Dermis microvascular lymphatic vessel endothelial cell (primary cell): Measurements from ENCODE around the gene BAG5. TPM values are rescaled to one million over a fixed set of nuclear protein-coding genes. Genes with fewer than 3 reads are reported as not detected.
A peak's percentile ranks its signal among the peaks of the same experiment; 100 is the strongest.
"Not testable (repeated sequence)": the region's sequence is repeated elsewhere in the genome, so short reads cannot be mapped to it uniquely, and the experiment has no call there.

Experiments
- DNase-seq, 2 donors: peaks; one replicate each; pipeline versions ENCODE4 v3.0.0 to v3.0.0-alpha.2; 2010; ENCODE audit warnings: low read depth in 2 of 2
- total RNA-seq: library from RNA; depleted of rRNA; stranded (reverse); fragments of >200 nt; gene quantifications from 2 replicates; pipeline ENCODE4 v1.2.1, GENCODE V29; 2014

The BAG5 gene
- total RNA-seq, 1 donor from 2014 or later, result 26.8 TPM

DNA sequence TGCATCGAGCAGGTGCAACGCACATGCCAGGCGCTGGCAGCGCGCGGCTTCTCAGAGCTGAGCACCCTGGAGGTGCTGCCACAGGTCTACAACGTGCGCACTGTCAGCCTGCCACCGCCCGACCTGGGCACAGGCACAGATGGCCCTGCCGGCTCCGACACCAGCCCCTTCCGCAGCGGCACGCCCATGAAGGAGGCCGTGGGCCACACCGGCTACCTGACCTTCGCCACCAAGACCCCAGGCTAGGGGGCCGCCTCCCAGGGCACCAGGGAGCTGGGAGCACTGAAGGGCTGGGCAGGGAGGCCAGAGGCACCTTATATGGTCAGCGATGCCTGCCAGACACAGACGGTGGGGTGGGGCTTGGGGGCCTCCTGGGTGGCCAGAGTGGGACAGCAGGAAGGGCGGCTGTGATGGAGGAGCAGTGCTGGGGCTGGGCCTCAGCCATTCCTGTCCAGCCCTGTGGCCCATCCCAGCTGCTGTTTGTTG, 27.8 kb downstream of the BAG5 start:
- no peak for DNase-seq

DNA sequence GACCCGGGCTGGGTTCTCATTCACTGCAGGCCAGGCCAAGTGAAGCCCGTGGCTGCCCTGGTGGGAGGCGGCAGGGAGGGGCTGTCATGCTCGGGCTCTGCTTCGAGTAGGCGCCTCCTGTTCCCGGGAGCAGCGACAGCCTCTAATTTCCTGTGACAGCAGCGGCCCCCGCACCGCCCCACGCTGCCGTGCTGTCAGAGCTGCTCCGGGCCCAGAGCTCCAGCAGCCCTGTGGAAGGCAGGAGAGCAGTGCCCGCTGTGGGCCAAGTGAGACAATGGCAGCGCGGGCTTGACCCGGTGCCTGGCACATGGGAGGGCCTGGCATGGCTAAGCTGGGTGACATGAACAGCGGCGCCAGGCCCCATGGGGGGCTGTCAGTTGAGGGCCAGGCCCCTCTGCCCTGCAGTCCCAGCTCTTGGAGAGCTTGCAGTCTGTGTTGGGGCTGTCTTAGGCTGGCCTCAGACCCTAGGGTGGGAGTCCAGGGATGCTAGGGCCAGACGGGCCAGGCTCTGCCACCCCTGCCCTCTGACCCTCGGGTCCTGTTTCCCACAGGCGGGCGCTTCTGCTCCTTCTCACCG, 28.4 kb downstream of the BAG5 start:
- no peak for DNase-seq

DNA sequence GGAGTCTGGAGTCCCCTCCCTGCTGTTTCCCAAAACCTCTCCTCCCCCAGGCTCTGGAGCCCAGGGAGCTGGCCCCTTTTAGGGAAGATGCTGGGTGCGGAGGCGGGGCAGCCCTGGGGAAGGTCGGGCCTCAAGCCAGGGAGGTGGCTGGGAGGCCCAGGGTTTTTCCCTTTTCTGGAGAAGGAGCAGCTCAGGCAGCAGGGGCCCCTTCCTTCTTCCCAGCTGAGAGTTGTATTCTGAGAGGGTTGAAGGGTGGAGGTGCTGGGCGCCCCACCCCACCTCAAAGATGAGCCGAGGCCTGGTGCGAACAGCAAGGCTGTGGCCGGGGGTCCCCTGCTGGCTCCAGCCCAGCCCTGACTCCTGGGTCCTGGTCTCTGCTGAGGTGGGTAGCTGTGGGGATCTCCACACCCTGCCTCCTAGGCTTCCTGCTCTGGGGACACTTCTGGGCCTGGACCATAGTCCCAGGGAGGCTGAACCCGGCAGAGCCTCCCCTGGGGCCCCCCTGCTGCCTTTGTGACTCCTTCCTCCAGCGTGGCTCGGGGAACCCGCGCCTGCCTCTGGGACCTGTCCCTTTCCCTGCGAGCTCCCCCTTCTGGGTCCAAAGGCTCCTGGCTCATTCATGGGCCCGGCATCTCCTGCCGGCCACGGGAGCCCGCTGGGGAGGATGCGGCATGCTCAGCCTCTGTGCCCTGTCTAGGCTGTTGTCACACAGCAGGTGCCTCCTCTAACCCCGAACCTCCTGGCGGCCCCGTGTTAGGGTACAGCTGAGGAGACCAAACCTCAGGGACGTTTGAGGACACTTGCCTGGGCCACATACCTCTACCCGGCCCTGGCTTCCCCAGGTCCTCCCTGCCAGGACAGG, 29.1 kb downstream of the BAG5 start:
- no peak for DNase-seq

DNA sequence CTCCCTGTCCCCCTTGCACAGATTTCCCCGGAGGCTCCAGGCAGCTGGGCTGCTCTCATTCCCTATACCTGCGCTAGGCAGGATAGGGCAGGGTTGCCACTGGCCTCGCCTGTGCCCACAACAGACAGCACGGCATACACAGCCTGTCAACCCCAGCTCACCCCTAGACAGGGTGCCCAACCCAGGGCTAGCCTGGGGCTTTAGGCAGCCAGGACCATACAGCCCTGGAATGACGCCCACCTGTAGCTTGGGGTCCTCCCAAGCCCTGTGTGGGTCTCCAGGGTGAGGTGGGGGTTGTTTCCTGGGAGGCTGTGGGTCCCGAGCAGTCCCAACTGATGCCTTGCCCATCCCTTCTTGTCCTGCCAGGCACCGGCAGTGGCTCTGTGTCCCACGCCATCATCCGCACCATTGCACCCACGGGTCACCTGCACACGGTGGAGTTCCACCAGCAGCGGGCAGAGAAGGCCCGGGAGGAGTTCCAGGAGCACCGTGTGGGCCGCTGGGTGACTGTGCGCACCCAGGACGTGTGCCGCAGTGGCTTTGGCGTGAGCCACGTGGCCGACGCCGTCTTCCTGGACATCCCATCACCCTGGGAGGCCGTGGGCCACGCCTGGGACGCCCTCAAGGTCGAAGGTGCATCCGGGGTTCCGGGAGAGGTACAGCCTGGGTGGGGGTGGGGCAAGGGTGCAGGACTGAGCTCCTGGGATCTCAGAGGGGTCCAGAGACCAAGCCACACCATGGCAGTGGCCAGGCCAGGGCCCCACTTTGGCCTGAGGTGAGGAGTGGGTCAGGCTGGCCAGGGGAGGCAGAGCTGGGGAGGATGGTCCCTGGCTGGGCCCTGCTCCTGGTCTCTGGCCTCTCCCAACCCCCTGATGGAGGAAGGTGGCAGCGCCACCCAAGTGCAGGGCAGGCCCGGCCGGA, 30.0 kb downstream of the BAG5 start:
- no peak for DNase-seq

DNA sequence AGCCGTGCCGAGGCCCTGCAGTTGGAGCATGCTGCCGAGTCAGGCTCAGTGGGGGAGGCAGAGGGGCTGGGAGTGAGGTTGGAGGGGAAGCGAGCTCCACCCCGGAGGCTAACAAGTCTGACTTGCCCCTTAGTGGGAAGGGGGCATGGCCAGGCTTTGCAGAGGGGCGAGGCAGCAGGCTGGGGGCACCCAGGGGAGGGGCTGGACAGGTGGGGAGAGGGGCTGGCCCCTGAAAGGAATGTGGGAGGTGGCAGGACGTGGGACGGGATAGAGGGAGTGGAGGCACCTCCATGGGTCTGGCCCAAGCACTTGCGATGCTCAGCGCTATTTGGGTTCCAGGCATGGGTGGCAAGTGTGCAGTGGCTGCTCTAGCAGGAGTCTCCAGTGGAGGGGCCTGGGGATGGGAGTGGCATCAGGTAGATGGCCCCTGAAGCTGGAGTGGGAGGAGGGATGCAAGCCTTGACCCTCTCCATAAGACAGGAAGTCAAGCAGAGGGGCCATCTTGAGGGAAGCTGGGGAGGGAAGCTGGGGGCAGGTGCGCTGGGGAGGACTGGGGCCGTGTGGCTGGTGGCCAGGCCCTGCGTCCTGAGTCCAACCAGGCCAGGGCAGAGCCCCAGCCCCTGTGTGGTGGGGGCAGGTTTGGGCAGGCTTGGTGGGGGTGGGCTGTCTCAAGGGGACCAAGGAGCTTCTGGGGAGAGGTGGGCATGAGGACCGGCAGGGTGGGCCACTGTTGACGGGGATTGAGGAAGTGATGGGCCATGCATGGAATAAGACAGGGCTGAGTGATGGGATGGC, 30.8 kb downstream of the BAG5 start:
- DNase-seq, result no peak

- DNase-seq, result no peak
These were observed 31.6 kb downstream of the BAG5 start for GRCh38 chr14:103530831-103531230.

DNA sequence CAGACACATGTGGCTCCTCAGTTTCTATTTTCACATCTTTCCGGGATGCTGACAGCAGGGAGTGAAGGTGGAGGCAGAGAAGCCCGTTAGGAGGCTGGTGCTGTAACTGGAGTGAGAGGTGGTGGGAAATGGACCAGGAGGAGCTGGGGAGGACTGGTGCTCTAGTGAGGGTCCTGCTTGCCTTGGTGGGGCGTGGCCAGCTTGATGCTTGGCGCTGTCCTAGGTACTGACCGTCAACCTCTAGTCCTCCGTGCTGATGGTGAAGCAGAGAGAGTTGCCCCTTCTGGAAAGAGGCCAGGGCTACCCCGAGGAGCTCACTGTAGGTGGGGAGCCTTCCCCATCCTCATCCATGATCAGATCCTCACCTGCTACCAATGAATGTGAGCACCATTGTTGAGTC, 32.1 kb downstream of the BAG5 start:
- DNase-seq, result peak in 1 of 2 donors; percentile 47

GRCh38 chr14:103529383-103530365, 32.8 kb downstream of the BAG5 start:
- DNase-seq, result no peak

- peak; percentile 22 to 67 for DNase-seq
These were observed 33.7 kb downstream of the BAG5 start, which contains the start of gene TRMT61A for GRCh38 chr14:103528587-103529382. Gene TRMT61A, plus strand, starts transcription at chr14:103529196. Its CDS starts 783 bp downstream, at chr14:103529979.

- DNase-seq, result no peak
These were observed 34.3 kb downstream of the BAG5 start for GRCh38 chr14:103528146-103528586.

DNA sequence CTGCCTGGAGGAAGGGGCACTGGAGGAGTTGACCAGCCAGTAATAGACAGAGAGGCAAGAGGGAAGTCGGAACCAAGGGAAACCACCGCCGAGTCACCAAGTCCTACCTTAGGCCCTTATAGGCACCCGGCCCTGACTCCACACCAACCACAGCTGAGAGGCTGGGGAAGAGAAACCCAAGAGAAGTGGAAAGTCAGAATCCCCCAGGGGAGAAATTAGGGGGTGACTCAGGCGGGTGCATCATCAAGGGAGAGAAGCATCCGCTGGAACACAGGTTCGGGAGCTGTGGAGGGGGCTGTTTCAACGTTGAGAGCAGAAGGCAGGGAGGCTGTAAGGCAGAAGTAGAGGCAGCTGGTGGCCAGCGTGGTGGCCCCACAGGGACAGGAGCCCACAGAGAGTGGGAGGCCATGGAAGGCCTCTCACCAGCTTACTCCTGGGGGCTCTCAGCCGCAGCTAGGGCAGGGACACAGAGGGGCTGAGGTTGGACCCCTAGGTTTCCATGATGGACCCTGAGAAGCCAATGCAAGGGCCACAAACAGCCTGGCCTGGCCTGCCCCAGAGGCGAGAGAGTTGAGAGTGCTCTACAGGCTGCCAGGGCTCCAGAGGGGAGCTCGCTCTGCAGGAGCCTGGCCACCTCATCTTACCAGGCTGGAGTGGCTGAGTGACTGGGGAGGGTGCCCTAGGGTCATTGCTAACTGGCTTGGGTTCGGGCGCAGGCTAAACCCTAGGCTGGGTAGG, 34.9 kb downstream of the BAG5 start:
- DNase-seq, result no peak

GRCh38 chr14:103526914-103527248, 35.6 kb downstream of the BAG5 start:
- DNase-seq, result no peak

DNA sequence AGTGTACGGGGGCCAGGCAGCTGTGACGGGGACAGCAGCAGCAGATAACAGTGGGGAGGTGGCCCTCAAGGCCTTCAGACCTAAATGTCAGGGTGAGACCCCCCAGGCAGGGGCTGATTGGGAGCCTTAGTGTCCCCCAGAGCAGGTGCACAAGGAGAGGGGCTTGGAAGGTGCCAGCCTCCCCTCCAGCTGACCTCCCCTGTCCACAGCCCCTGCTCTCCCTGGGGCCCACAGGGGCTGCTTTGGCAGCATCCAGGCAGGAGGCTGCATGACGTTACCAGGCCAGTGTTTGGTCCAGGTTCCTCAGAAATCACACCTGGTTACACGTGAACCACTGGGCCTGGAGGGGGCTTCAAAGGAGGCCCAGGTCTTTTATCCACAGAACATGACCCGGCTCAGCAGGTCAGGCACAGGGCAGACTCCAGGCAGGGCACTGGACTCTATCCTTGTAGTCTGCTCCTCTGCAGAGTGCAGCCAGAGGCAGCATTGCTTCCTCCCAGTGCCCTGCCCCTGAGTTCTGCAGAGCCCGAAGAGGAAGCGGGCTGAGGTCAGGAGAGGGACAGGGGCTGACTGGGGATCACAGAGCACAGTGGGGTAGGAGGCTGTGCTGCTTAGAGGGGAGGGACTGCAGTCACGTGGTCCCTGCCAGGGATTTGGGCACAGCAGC, 36.1 kb downstream of the BAG5 start:
- DNase-seq, result no peak

- not testable (repeated sequence) for DNase-seq
These were observed 36.8 kb downstream of the BAG5 start for GRCh38 chr14:103525430-103526246.

DNA sequence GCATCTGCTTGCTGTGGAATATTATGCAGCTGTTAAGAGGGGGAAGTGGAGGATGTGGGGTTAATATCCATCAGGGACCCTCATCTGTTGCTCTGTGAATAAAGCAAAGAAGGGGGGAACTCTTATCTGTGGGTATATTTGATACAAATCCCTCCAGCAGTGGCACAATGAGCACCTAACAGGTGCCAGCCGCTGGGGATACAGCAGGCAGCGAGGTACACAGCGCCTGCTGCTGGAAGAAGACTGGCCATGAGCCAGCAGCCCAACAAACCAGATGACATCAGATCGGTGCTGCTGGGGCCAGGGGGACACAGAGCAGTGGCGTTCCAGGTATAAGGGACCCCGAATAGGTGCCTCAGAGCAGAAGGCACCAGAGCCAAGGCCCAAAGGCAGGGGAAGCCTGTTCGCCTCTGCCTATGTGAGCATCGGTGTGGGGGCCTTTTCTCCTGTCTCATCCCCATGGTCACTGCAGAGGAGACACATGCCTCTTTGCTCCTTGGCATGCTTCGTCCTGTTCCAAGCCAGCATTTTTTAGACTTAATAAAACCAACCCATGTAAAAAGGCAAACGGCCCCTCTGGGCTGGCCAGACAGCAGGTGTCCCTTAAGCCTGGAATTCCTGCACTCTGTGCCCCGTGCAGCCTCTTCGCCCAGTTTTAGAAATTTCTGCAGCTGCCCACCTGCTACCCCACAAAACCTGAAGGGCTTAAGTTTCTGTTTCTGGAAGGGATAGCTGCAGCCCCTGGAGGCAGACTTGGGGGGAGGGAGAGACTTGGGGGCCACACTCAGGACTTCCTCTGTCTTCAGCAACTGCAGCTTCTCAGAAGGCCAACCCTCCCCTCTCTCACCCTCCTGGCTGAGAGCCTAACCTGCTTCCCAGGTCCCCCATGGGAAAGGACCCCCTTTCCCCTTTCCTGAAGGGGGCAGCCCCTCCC, 38.2 kb downstream of the BAG5 start:
- DNase-seq, result no peak

DNA sequence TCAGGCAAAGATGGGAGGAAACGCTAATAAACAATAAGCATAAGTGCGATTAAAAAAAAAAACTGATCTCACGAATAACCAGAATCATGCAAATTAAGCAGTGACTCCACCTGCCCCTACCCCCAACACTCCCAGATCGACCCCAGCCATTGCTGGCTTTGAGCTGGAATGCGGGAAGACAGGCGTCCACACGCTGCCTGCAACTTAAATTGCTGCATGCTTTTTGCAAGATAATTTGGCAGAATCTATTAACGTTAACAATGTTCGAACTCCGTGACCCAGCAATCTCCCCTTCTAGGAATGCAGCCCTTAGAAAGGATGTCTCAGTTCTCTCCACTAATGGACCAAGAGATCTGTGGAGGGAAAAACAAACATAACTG, 38.9 kb downstream of the BAG5 start:
- no peak for DNase-seq
